G401 (cell line): ENCODE measurements around the gene ATP2A1. TPM values are rescaled to one million over a fixed set of nuclear protein-coding genes. Genes with fewer than 3 reads are reported as not detected.
"Not testable (repeated sequence)": the region's sequence is repeated elsewhere in the genome, so short reads cannot be mapped to it uniquely, and the experiment has no call there.

Source experiments
- DNase-seq: peaks from one replicate; pipeline ENCODE4 v3.0.0-alpha.2; 2015; ENCODE audit warnings: low spot score
- in situ Hi-C: cut with HindIII; loops from 2 replicates; pipeline ENCODE4 v1.10.0; 2016; ENCODE audit warnings: low sequenced_read_pairs, mixed read lengths
- total RNA-seq: library from RNA; depleted of rRNA; stranded (reverse); fragments of >200 nt; shearing (Covaris generic); gene quantifications from 2 replicates; pipeline ENCODE4 v1.2.3, GENCODE V29; 2014

ATP2A1 gene
- total RNA-seq, 1 experiment from 2014 or later = 11.1 TPM

GRCh38 chr16:28846933-28847273, 31.4 kb upstream of the ATP2A1 start:
- DNase-seq = no peak
- in situ Hi-C loops = no loop called here

- in situ Hi-C loops = no loop called here
- no peak for DNase-seq
These were observed 19.9 kb upstream of the ATP2A1 start for GRCh38 chr16:28858421-28858820.

- DNase-seq = no peak
- in situ Hi-C loops = no loop called here
These were observed 19.0 kb upstream of the ATP2A1 start for GRCh38 chr16:28859326-28859725.

- peak; percentile 37 for DNase-seq
- in situ Hi-C loops = no loop called here
These were observed 14.1 kb upstream of the ATP2A1 start for GRCh38 chr16:28863929-28864793.

- in situ Hi-C loops = no loop called here
- DNase-seq = no peak
These were observed 13.1 kb upstream of the ATP2A1 start for GRCh38 chr16:28865001-28865688.

- no peak for DNase-seq
- in situ Hi-C loops = no loop called here
These were observed 12.4 kb upstream of the ATP2A1 start for GRCh38 chr16:28865722-28866453.

- in situ Hi-C loops = no loop called here
- no peak for DNase-seq
These were observed 11.9 kb upstream of the ATP2A1 start for GRCh38 chr16:28866454-28866804.

- in situ Hi-C loops = no loop called here
- DNase-seq = no peak
These were observed 11.0 kb upstream of the ATP2A1 start for GRCh38 chr16:28867241-28867640.

GRCh38 chr16:28867646-28868045, 10.6 kb upstream of the ATP2A1 start:
- DNase-seq, in situ Hi-C loops: not testable (repeated sequence)

GRCh38 chr16:28869201-28869600, 9.1 kb upstream of the ATP2A1 start:
- in situ Hi-C loops = no loop called here
- DNase-seq = no peak

GRCh38 chr16:28872952-28873351, 5.3 kb upstream of the ATP2A1 start:
- DNase-seq = no peak
- in situ Hi-C loops = no loop called here

GRCh38 chr16:28873543-28874201, 4.6 kb upstream of the ATP2A1 start:
- DNase-seq = no peak
- in situ Hi-C loops = no loop called here

- in situ Hi-C loops = no loop called here
- no peak for DNase-seq
These were observed 3.9 kb upstream of the ATP2A1 start for GRCh38 chr16:28874406-28874805.

GRCh38 chr16:28875134-28876018, 2.9 kb upstream of the ATP2A1 start:
- no peak for DNase-seq
- in situ Hi-C loops = no loop called here

- in situ Hi-C loops = no loop called here
- DNase-seq = no peak
These were observed 2.1 kb upstream of the ATP2A1 start for GRCh38 chr16:28876019-28876659.

- in situ Hi-C loops = no loop called here
These were observed 1.2 kb upstream of the ATP2A1 start for GRCh38 chr16:28876973-28877654.

GRCh38 chr16:28877655-28878000, 660 bp upstream of the ATP2A1 start:
- in situ Hi-C loops = no loop called here
- DNase-seq = no peak

More at GRCh38 chr16:28876973-28877654, 1.2 kb upstream of the ATP2A1 start:
- DNase-seq = no peak
